Cardiac muscle cell (in vitro differentiated cells and primary cell): ENCODE results near the gene ASPG. TPM values are rescaled to one million over a fixed set of nuclear protein-coding genes. Genes with fewer than 3 reads are reported as not detected.

Source experiments
- DNase-seq, 2 donors: peaks; one replicate each; pipeline versions ENCODE4 v3.0.0 to v3.0.0-alpha.2; 2010 to 2017; ENCODE audit warnings: low read depth in 1 of 2, low spot score in 1 of 2
- H3K27ac ChIP-seq: fragments of 200-600 bp; sonication (generic); 2 replicates; pipeline ENCODE4 v1.5.1; 2016
- H3K27me3 ChIP-seq: fragments of 200-600 bp; sonication (generic); 2 replicates; pipeline ENCODE4 v1.6.0; 2016; ENCODE audit warnings: control low read depth
- H3K36me3 ChIP-seq: fragments of 200-600 bp; sonication (generic); 2 replicates; pipeline ENCODE4 v1.5.1; 2016; ENCODE audit warnings: control low read depth
- H3K4me1 ChIP-seq: fragments of 200-600 bp; sonication (generic); 2 replicates; pipeline ENCODE4 v1.8.1; 2017; ENCODE audit warnings: low read depth, mild to moderate bottlenecking, mixed run types
- H3K4me3 ChIP-seq: fragments of 200-600 bp; sonication (generic); 2 replicates; pipeline ENCODE4 v1.5.1; 2016; ENCODE audit warnings: mild to moderate bottlenecking
- H3K9me3 ChIP-seq: fragments of 200-600 bp; sonication (generic); 2 replicates; pipeline ENCODE4 v1.5.1; 2017; ENCODE audit warnings: low read depth, mild to moderate bottlenecking, control low read depth
- polyA plus RNA-seq: library from polyadenylated mRNA; unstranded; fragments of >200 nt; fragmentation: Nextera tagmentation; extraction: Ambion mirVana; gene quantifications from 2 replicates; pipeline ENCODE4 v1.2.1, GENCODE V29; 2016
- total RNA-seq: library from RNA; depleted of rRNA; stranded (reverse); fragments of >200 nt; gene quantifications from 2 replicates; pipeline ENCODE4 v1.2.3, GENCODE V29; 2016
- TF ChIP-seq, protein P1 (sequence below): IDR thresholded peaks from 2 replicates; pipeline ENCODE4 v1.5.1; 2012; ENCODE audit warnings: low read depth, mild to moderate bottlenecking, low read length

The ASPG gene
- total and polyA plus RNA-seq, 2 experiments from 2014 or later = 3.4 to 7.3 TPM

DNA sequence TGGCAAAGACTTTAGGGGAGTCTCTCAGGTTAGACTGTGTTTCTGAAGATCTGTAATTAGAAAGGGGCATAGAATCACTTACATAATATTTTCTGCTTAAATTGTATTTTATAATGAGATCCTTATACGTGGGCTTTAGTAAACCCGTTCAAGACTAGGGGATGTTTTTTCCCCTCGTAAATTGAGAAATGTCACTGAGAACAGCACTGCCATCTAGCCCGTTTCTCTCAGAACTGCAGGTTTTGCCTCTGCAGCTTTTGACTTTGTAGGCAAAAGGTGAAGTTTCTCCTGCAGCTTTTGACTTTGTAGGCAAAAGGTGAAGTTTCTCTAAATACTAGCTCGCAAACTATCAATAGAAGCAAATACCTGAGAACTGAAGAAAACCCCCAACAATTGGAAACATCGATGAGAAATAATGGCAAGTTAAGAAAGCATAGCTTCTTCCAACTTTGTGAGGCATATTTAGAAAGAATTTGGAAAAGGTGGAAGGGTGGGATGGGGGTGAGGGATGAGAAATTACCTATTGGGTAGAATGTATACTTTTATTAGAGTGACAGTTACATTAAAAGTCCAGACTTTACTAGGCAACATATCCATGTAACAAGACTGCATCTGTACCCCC lies 9.9 kb upstream of the ASPG start:
- Histone ChIP-seq H3K27me3 (no peaks in the 10 kb centered on the region), H3K9me3 (no peaks in the 10 kb centered on the region), H3K27ac (no peak overlapping the region), H3K4me1 (no peaks in the 10 kb centered on the region), H3K4me3 (no peak overlapping the region), H3K36me3 (no peaks in the 10 kb centered on the region)
- TF ChIP-seq, protein P1, sequence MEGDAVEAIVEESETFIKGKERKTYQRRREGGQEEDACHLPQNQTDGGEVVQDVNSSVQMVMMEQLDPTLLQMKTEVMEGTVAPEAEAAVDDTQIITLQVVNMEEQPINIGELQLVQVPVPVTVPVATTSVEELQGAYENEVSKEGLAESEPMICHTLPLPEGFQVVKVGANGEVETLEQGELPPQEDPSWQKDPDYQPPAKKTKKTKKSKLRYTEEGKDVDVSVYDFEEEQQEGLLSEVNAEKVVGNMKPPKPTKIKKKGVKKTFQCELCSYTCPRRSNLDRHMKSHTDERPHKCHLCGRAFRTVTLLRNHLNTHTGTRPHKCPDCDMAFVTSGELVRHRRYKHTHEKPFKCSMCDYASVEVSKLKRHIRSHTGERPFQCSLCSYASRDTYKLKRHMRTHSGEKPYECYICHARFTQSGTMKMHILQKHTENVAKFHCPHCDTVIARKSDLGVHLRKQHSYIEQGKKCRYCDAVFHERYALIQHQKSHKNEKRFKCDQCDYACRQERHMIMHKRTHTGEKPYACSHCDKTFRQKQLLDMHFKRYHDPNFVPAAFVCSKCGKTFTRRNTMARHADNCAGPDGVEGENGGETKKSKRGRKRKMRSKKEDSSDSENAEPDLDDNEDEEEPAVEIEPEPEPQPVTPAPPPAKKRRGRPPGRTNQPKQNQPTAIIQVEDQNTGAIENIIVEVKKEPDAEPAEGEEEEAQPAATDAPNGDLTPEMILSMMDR = peak; percentile 47
- peak in 1 of 2 donors; percentile 10 for DNase-seq

DNA sequence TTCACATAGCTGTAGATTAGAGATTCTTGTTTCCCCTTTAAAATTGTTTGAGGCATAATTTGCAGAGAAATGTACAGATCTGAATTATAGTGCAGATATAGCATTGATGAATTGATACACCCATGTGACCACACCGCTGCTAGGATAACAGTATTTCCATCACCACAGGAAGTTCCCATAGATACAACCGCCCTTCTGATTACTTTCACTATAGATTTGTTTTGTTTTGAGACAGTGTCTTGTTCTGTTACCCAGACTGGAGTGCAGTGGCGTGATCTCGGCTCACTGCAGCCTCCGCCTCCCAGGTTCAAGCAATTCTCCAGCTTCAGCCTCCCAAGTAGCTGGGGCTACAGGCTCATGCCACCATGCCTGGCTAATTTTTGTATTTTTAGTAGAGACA lies 8.8 kb upstream of the ASPG start:
- Histone ChIP-seq H3K4me3 (no peak overlapping the region), H3K9me3 (no peaks in the 10 kb centered on the region), H3K27ac (no peak overlapping the region), H3K36me3 (no peaks in the 10 kb centered on the region), H3K27me3 (no peaks in the 10 kb centered on the region), H3K4me1 (no peaks in the 10 kb centered on the region)
- no peak for DNase-seq
- TF ChIP-seq, protein P1 = no peak

DNA sequence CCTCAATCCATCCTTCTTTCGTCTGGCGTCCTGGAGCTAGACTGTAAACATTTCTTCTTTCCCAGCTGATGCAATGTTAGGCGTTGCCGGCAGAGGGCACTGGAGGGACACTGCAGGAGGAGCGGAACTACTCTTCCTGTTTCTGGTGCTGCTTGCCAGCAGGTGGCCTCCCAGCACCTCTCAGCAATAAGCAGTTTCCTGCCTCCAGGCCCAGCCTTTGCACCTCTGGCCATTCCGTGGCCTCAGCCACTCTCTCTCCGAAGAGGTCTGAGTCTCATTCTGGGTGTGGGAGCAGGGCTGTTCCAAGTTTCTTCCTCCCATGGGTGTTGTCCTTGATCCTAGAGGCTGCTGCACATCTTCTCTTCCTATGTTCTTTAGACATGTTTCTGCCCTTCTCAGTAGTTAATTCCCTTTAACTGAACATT lies 7.5 kb upstream of the ASPG start:
- H3K4me3 ChIP-seq = no peak overlapping the region
- TF ChIP-seq, protein P1 = peak; percentile 100
- DNase-seq = peak; percentile 90 to 93

DNA sequence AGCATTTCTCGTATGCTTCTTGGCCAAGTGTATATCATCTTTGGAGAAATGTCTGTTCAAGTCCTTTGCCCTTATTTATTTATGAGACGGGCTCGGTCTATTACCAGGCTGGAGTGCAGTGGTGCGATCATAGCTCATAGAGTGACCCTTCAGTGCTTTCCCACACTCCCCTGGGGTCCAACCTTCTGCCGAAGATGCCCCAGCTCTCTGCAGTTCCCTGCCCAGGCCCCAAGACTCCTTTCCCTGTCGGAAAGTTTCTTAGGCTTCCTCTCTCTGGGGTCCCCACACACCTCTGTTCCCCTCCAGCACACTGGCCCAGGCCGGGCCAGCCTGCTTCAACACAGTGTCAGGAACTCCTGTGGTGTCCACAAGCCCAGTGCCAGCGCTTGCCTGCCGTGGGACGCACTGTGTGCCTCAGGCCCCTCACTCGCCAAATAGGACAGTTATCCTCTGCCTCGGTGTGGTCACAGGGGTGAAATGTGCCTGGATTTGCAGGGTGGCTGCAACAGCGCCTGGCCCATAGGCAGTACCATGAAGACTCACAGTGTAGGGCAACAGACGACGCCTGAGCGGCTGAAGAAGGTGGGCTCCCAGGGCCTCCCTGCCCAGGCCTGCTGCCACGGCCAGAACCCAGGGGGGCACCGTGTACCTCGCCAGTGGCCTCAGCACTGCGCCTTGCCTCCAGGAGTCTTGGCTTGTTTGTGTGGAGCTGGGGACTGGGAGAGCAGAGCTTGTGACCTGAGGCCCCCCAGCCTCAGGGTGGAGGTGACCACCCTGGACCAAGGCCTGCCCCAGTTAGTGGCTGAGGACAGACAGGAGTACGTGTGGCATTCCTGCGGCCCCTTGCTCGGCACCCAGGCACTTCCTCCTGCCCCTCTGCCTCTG lies 4.9 kb upstream of the ASPG start:
- H3K4me1 ChIP-seq = peaks cover 14% of the 10 kb centered on the region
- no peaks in the 10 kb centered on the region for H3K36me3 ChIP-seq
- TF ChIP-seq, protein P1 = no peak
- H3K9me3 ChIP-seq = no peaks in the 10 kb centered on the region
- no peak overlapping the region for H3K4me3 ChIP-seq
- DNase-seq = no peak
- no peak overlapping the region for H3K27ac ChIP-seq
- H3K27me3 ChIP-seq = no peaks in the 10 kb centered on the region

More for the DNA sequence above, 7.5 kb upstream of the ASPG start:
- Histone ChIP-seq H3K9me3 (no peaks in the 10 kb centered on the region), H3K36me3 (no peaks in the 10 kb centered on the region), H3K4me1 (peaks cover 3% of the 10 kb centered on the region), H3K27me3 (no peaks in the 10 kb centered on the region), H3K27ac (no peak overlapping the region)

DNA sequence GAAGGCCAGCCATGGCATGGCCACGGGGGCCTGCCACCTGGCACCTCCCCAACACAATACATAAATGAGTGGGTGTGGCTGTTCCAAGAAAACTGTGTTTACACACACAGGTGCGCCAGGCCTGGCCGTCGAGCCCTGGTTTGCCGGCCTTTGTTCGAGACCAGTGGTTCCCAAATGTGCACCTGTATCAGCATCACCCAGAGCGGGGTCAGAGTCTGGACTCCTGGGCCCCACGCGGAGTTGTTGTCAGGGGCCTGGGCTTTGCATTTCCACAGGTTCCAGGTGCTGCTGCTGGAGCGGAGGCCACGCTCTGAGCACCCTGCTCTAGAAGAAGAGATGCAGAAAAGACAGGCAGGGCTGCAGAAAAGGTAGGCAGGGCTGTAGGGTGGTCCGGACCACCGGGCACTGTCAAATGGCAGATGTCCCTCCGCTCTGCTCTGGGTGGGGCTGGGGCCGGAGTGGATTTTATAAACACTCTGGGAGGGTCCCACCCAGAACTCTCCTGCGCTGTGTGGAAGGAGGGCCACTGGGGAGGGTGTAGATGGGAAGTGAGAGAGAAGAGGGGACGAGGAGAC lies 4.2 kb upstream of the ASPG start:
- no peaks in the 10 kb centered on the region for H3K27me3 ChIP-seq
- TF ChIP-seq, protein P1 = no peak
- no peak overlapping the region for H3K27ac ChIP-seq
- H3K4me1 ChIP-seq = peaks cover 15% of the 10 kb centered on the region
- no peak for DNase-seq
- H3K36me3 ChIP-seq = no peaks in the 10 kb centered on the region
- H3K9me3 ChIP-seq = no peaks in the 10 kb centered on the region
- H3K4me3 ChIP-seq = no peak overlapping the region
